Fibroblast of the aortic adventitia (primary cell): ENCODE data around the gene SERHL2. TPM values are rescaled to one million over a fixed set of nuclear protein-coding genes. Genes with fewer than 3 reads are reported as not detected.
"Not testable (repeated sequence)": the region's sequence is repeated elsewhere in the genome, so short reads cannot be mapped to it uniquely, and the experiment has no call there.

ENCODE experiments used
- DNase-seq: peaks from one replicate; pipeline ENCODE4 v3.0.0-alpha.2; 2010; ENCODE audit warnings: low read depth
- H3K4me3 ChIP-seq: 2 replicates; pipeline ENCODE4 v1.5.1; 2011; ENCODE audit warnings: low read depth, mild to moderate bottlenecking, control low read depth, low read length, moderate library complexity
- CTCF ChIP-seq: IDR thresholded peaks from 2 replicates; pipeline ENCODE4 v1.5.1; 2011; ENCODE audit warnings: mild to moderate bottlenecking, low read length, control low read depth, inconsistent platforms; ENCODE audit not compliant: insufficient read depth
- total RNA-seq: library from RNA; depleted of rRNA; stranded (reverse); fragments of >200 nt; gene quantifications from 2 replicates; pipeline ENCODE4 v1.2.3, GENCODE V29; 2012; ENCODE audit warnings: low replicate concordance

The SERHL2 gene
- total RNA-seq, 1 donor: 2.2 TPM

GRCh38 chr22:42577623-42578240, 24.0 kb downstream of the SERHL2 start:
- DNase-seq: no peak
- TF ChIP-seq CTCF: no peak
- no peak overlapping the region for H3K4me3 ChIP-seq

GRCh38 chr22:42580040-42580439, 26.3 kb downstream of the SERHL2 start:
- not testable (repeated sequence) for H3K4me3 ChIP-seq, DNase-seq

GRCh38 chr22:42581194-42581761, 27.5 kb downstream of the SERHL2 start:
- not testable (repeated sequence) for DNase-seq
- H3K4me3 ChIP-seq: peak overlapping the region; percentile 76

GRCh38 chr22:42581762-42582716, 28.3 kb downstream of the SERHL2 start:
- no peak for TF ChIP-seq CTCF
- peak overlapping the region; percentile 76 for H3K4me3 ChIP-seq
- DNase-seq: peak; percentile 59

DNA sequence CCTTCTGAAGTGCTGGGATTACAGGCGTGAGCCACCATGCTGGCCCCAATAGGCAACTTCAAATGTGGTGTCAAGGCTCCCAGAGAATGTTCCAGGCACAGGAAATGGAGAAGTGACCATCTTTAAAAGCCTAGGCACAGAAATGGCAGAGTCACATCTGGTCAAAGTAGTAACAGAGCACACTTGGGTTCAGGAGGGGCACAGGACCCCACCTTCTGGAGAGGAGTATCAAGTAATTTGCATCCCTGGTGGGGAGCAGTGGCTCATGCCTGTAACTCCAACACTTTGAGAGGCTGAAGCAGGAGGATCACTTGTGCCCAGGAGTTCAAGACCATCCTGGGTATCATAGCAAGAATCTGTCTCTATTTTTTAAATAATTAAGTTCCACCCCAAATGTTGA, 29.2 kb downstream of the SERHL2 start:
- no peak for DNase-seq
- no peak for TF ChIP-seq CTCF
- no peak overlapping the region for H3K4me3 ChIP-seq

- H3K4me3 ChIP-seq: no peak overlapping the region
- DNase-seq: no peak
- no peak for TF ChIP-seq CTCF
These were observed 30.7 kb downstream of the SERHL2 start for GRCh38 chr22:42584364-42584940.

- H3K4me3 ChIP-seq: no peak overlapping the region
- no peak for TF ChIP-seq CTCF
- DNase-seq: no peak
These were observed 31.3 kb downstream of the SERHL2 start for GRCh38 chr22:42585096-42585495.
